Measurements from ENCODE around the gene NMNAT2.
A peak's percentile ranks its signal among the peaks of the same experiment; 100 is the strongest.

Gene NMNAT2

GRCh38 chr1:183370399-183371058 is 47.7 kb downstream of the NMNAT2 start:
- ATAC-seq (replicated peaks) (no peak), DNase-seq (no peak)
- H3K4me1 Mint-ChIP-seq (ENCODE audit: low read depth in 2 of 2), result no peaks in the 10 kb centered on the region
- no peak overlapping the region for H3K27ac Mint-ChIP-seq
- peaks cover 37 to 65% of the 10 kb centered on the region in 2 donors for H3K27me3 Mint-ChIP-seq
- H3K9me3 Mint-ChIP-seq, result no peaks in the 10 kb centered on the region
- no peak overlapping the region for H3K4me3 Mint-ChIP-seq
- peaks cover 2% of the 10 kb centered on the region for H3K36me3 Mint-ChIP-seq (ENCODE audit: insufficient read depth)

- H3K36me3 Mint-ChIP-seq (ENCODE audit: insufficient read depth), result peaks cover 2% of the 10 kb centered on the region
- no peak for ATAC-seq (replicated peaks)
- no peaks in the 10 kb centered on the region for H3K4me1 Mint-ChIP-seq (ENCODE audit: low read depth in 2 of 2)
- no peak overlapping the region for H3K4me3 Mint-ChIP-seq
- H3K9me3 Mint-ChIP-seq, result no peaks in the 10 kb centered on the region
- no peak for DNase-seq
- no peak overlapping the region for H3K27ac Mint-ChIP-seq
- H3K27me3 Mint-ChIP-seq, result peaks cover 43 to 66% of the 10 kb centered on the region in 2 donors
Measured at GRCh38 chr1:183368213-183369108, 49.7 kb downstream of the NMNAT2 start.

- Mint-ChIP-seq H3K27ac (no peak overlapping the region), H3K27me3 (peaks cover 50 to 68% of the 10 kb centered on the region in 2 donors), H3K4me1 (ENCODE audit: low read depth in 2 of 2) (no peaks in the 10 kb centered on the region), H3K4me3 (no peak overlapping the region), H3K9me3 (no peaks in the 10 kb centered on the region), H3K36me3 (ENCODE audit: insufficient read depth) (no peaks in the 10 kb centered on the region)
- ATAC-seq (replicated peaks) (no peak), DNase-seq (no peak)
Measured at GRCh38 chr1:183366116-183366515, 52.1 kb downstream of the NMNAT2 start.

GRCh38 chr1:183365676-183366075 is 52.5 kb downstream of the NMNAT2 start:
- no peaks in the 10 kb centered on the region for H3K9me3 Mint-ChIP-seq
- H3K27ac Mint-ChIP-seq, result no peak overlapping the region
- ATAC-seq (replicated peaks) (no peak), DNase-seq (no peak)
- no peaks in the 10 kb centered on the region for H3K36me3 Mint-ChIP-seq (ENCODE audit: insufficient read depth)
- H3K27me3 Mint-ChIP-seq, result peaks cover 53 to 64% of the 10 kb centered on the region in 2 donors
- H3K4me1 Mint-ChIP-seq (ENCODE audit: low read depth in 2 of 2), result no peaks in the 10 kb centered on the region
- no peak overlapping the region for H3K4me3 Mint-ChIP-seq

- H3K36me3 Mint-ChIP-seq (ENCODE audit: insufficient read depth), result no peaks in the 10 kb centered on the region
- no peak for ATAC-seq (replicated peaks)
- H3K27ac Mint-ChIP-seq, result no peak overlapping the region
- H3K4me3 Mint-ChIP-seq, result no peak overlapping the region
- H3K4me1 Mint-ChIP-seq (ENCODE audit: low read depth in 2 of 2), result no peaks in the 10 kb centered on the region
- H3K9me3 Mint-ChIP-seq, result no peaks in the 10 kb centered on the region
- H3K27me3 Mint-ChIP-seq, result peaks cover 53 to 63% of the 10 kb centered on the region in 2 donors
- no peak for DNase-seq
Measured at GRCh38 chr1:183365093-183365492, 53.1 kb downstream of the NMNAT2 start.

GRCh38 chr1:183363972-183364371 is 54.2 kb downstream of the NMNAT2 start:
- H3K27ac Mint-ChIP-seq, result no peak overlapping the region
- no peaks in the 10 kb centered on the region for H3K36me3 Mint-ChIP-seq (ENCODE audit: insufficient read depth)

GRCh38 chr1:183361081-183361480 is 57.1 kb downstream of the NMNAT2 start:
- H3K9me3 Mint-ChIP-seq, result peaks cover 0 to 1% of the 10 kb centered on the region in 2 donors
- ATAC-seq (replicated peaks) (no peak), DNase-seq (no peak)
- H3K4me1 Mint-ChIP-seq (ENCODE audit: low read depth in 2 of 2), result no peaks in the 10 kb centered on the region
- H3K27me3 Mint-ChIP-seq, result peaks cover 38 to 52% of the 10 kb centered on the region in 2 donors
- no peak overlapping the region for H3K4me3 Mint-ChIP-seq
- no peak overlapping the region for H3K27ac Mint-ChIP-seq
- H3K36me3 Mint-ChIP-seq (ENCODE audit: insufficient read depth), result no peaks in the 10 kb centered on the region

More at GRCh38 chr1:183363972-183364371, 54.2 kb downstream of the NMNAT2 start:
- no peak for DNase-seq
- Mint-ChIP-seq H3K4me3 (no peak overlapping the region), H3K4me1 (ENCODE audit: low read depth in 2 of 2) (no peaks in the 10 kb centered on the region), H3K9me3 (no peaks in the 10 kb centered on the region), H3K27me3 (peaks cover 53 to 65% of the 10 kb centered on the region in 2 donors)
- ATAC-seq (replicated peaks), result peak; percentile 19

GRCh38 chr1:183360473-183360872 is 57.7 kb downstream of the NMNAT2 start:
- DNase-seq, result no peak
- Mint-ChIP-seq H3K4me3 (no peak overlapping the region), H3K27me3 (peaks cover 33 to 51% of the 10 kb centered on the region in 2 donors), H3K36me3 (ENCODE audit: insufficient read depth) (no peaks in the 10 kb centered on the region), H3K27ac (no peak overlapping the region), H3K4me1 (ENCODE audit: low read depth in 2 of 2) (no peaks in the 10 kb centered on the region), H3K9me3 (peaks cover 0 to 1% of the 10 kb centered on the region in 2 donors)
- ATAC-seq (replicated peaks), result no peak

- H3K36me3 Mint-ChIP-seq (ENCODE audit: insufficient read depth), result no peaks in the 10 kb centered on the region
- DNase-seq, result no peak
- no peaks in the 10 kb centered on the region for H3K4me1 Mint-ChIP-seq (ENCODE audit: low read depth in 2 of 2)
- no peak overlapping the region for H3K4me3 Mint-ChIP-seq
- no peak overlapping the region for H3K27ac Mint-ChIP-seq
- H3K27me3 Mint-ChIP-seq, result peaks cover 27 to 31% of the 10 kb centered on the region in 2 donors
- ATAC-seq (replicated peaks), result no peak
- peaks cover 0 to 1% of the 10 kb centered on the region in 2 donors for H3K9me3 Mint-ChIP-seq
Measured at GRCh38 chr1:183356534-183357182, 61.5 kb downstream of the NMNAT2 start.

- H3K9me3 Mint-ChIP-seq, result peaks cover 0 to 1% of the 10 kb centered on the region in 2 donors
- no peak overlapping the region for H3K27ac Mint-ChIP-seq
- H3K4me1 Mint-ChIP-seq (ENCODE audit: low read depth in 2 of 2), result no peaks in the 10 kb centered on the region
- H3K36me3 Mint-ChIP-seq (ENCODE audit: insufficient read depth), result no peaks in the 10 kb centered on the region
- peaks cover 23 to 31% of the 10 kb centered on the region in 2 donors for H3K27me3 Mint-ChIP-seq
- ATAC-seq (replicated peaks) (no peak), DNase-seq (no peak)
- H3K4me3 Mint-ChIP-seq, result no peak overlapping the region
Measured at GRCh38 chr1:183355797-183356196, 62.4 kb downstream of the NMNAT2 start.

- Mint-ChIP-seq H3K9me3 (peaks cover 0 to 1% of the 10 kb centered on the region in 2 donors), H3K4me1 (ENCODE audit: low read depth in 2 of 2) (no peaks in the 10 kb centered on the region), H3K27ac (no peak overlapping the region), H3K4me3 (no peak overlapping the region), H3K27me3 (peaks cover 24 to 31% of the 10 kb centered on the region in 2 donors), H3K36me3 (ENCODE audit: insufficient read depth) (no peaks in the 10 kb centered on the region)
- DNase-seq (no peak), ATAC-seq (replicated peaks) (no peak)
Measured at GRCh38 chr1:183355181-183355580, 63.0 kb downstream of the NMNAT2 start.

- Mint-ChIP-seq H3K4me3 (no peak overlapping the region), H3K9me3 (peaks cover 0 to 1% of the 10 kb centered on the region in 2 donors)
Measured at GRCh38 chr1:183353597-183353996, 64.6 kb downstream of the NMNAT2 start.

GRCh38 chr1:183349201-183349711 is 68.9 kb downstream of the NMNAT2 start:
- DNase-seq (no peak), ATAC-seq (replicated peaks) (no peak)
- peaks cover 3% of the 10 kb centered on the region for H3K36me3 Mint-ChIP-seq (ENCODE audit: insufficient read depth)
- no peaks in the 10 kb centered on the region for H3K9me3 Mint-ChIP-seq
- peaks cover 37 to 39% of the 10 kb centered on the region in 2 donors for H3K27me3 Mint-ChIP-seq
- H3K4me1 Mint-ChIP-seq (ENCODE audit: low read depth in 2 of 2), result no peaks in the 10 kb centered on the region
- no peak overlapping the region for H3K4me3 Mint-ChIP-seq
- no peak overlapping the region for H3K27ac Mint-ChIP-seq

More at GRCh38 chr1:183353597-183353996, 64.6 kb downstream of the NMNAT2 start:
- no peaks in the 10 kb centered on the region for H3K4me1 Mint-ChIP-seq (ENCODE audit: low read depth in 2 of 2)
- no peak overlapping the region for H3K27ac Mint-ChIP-seq
- H3K36me3 Mint-ChIP-seq (ENCODE audit: insufficient read depth), result peaks cover 3% of the 10 kb centered on the region
- DNase-seq, result no peak
- no peak for ATAC-seq (replicated peaks)
- H3K27me3 Mint-ChIP-seq, result peaks cover 31% of the 10 kb centered on the region in 2 donors

Measured in effector memory CD8-positive, alpha-beta T cell (primary cell).